ENCODE data around the gene CEBPB. TPM values are rescaled to one million over a fixed set of nuclear protein-coding genes. Genes with fewer than 3 reads are reported as not detected.
A peak's percentile ranks its signal among the peaks of the same experiment; 100 is the strongest.
"Not testable (repeated sequence)": the region's sequence is repeated elsewhere in the genome, so short reads cannot be mapped to it uniquely, and the experiment has no call there.

The CEBPB gene
- total RNA-seq, 2 donors from 2014 or later = 153 to 167 TPM

DNA sequence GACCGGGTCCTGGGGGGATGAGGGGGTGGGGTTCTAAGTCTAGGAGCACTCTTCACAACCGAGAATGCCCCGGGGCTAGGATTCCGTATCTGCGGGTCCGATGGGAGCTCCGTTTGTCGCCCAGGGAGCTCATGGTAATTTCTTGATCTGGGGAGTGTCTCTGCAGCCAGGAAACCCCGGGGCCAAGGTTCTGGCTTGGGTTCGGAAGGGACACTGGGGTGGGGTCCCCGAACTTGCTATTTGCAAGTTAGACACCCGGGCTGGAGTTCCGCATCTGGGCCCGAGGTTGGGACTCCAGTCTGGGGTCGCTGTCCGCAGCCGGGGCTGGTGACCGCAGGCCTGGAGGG lies 37.5 kb upstream of the CEBPB start:
- Mint-ChIP-seq H3K27me3 (no peaks in the 10 kb centered on the region), H3K36me3 (no peaks in the 10 kb centered on the region), H3K4me3 (peak overlapping the region; percentile 91), H3K4me1 (ENCODE audit: low read depth in 2 of 2) (peaks cover 42 to 50% of the 10 kb centered on the region in 2 donors), H3K27ac (peak overlapping the region; percentile 76 to 92), H3K9me3 (no peaks in the 10 kb centered on the region)
- ATAC-seq = peak in 1 of 2 donors; percentile 5
- no peak for DNase-seq (ENCODE audit: low spot score)

DNA sequence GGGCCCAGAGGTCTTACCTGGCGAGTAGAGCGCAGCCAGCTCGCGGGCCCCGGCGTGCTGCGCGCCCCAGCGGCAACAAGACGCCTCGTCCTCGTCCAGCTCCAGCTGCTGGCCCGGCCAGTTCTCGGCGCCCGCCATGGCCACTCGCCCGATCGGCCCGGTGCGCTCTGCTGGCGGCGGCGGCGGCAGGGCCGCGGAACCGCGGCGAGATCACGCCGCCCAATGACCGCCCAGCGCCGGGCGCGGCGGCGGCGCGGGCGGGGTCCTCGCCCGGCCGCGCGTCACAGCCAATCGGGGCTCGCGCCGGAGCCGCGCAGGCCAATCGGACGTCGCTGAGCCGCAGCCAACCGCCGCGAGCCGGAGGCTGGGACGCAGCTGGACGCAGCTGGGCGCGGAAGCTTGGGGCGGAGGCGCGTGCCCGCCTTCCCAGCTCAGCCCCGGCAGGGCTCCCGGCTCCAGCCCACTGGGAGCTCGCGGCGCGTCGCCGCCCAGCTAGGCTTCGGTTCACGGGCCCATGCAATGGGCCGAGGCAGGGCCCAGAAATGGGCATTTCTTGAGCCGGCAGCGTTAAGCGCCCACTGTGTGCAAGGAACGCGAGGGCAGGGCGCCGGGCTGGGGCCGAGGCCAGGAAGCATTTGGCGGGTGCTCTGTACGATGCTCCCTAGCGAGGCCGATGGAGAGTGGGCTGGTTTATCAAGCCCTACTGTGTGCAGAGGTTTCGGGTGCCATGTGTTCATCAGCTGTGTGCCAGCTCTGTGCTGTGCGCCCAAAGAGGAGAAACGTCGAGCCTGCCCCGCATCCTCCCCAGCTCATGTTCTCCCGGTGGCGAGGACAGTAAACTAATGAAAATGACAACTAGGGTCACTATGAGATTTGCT lies 36.9 kb upstream of the CEBPB start, which contains the start of gene PEDS1:
Gene PEDS1, minus strand, starts transcription at position 224 of the 878 bp plus-strand sequence. Its CDS starts 86 bp downstream, at position 138.
- ATAC-seq (peak; percentile 98 to 99), DNase-seq (ENCODE audit: low spot score) (peak; percentile 91)
- peak within 1 kb of the TSS; percentile 91 for H3K4me3 Mint-ChIP-seq
- no peaks in the 10 kb centered on the region for H3K9me3 Mint-ChIP-seq
- H3K27ac Mint-ChIP-seq = peak within 1 kb of the TSS; percentile 76 to 92
- H3K36me3 Mint-ChIP-seq = no peaks in the 10 kb centered on the region
- H3K4me1 Mint-ChIP-seq (ENCODE audit: low read depth in 2 of 2) = peaks cover 36 to 44% of the 10 kb centered on the region in 2 donors
- no peaks in the 10 kb centered on the region for H3K27me3 Mint-ChIP-seq

DNA sequence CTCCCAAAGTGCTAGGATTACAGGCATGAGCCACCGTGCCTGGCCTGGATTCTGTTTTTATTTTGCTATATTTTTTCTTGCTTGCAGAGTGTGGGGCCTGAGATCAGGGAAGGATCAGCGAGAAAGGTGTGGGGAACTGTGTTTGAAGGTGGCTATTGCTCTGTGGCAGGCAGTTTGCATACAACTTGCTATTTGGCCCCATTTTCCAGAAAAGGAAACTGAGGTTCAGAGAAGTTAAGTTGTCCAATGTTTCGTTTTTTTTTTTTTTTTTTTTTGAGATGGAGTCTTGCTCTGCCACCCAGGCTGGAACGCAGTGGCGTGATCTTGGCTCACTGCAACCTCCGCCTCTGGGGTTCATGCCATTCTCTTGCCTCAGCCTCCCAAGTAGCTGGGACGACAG lies 29.1 kb upstream of the CEBPB start:
- H3K4me3 Mint-ChIP-seq; H3K36me3 Mint-ChIP-seq; H3K27me3 Mint-ChIP-seq; H3K9me3 Mint-ChIP-seq; DNase-seq (ENCODE audit: low spot score); ATAC-seq; H3K27ac Mint-ChIP-seq: not testable (repeated sequence)
- H3K4me1 Mint-ChIP-seq (ENCODE audit: low read depth in 2 of 2) = peaks cover 11% of the 10 kb centered on the region in 2 donors

DNA sequence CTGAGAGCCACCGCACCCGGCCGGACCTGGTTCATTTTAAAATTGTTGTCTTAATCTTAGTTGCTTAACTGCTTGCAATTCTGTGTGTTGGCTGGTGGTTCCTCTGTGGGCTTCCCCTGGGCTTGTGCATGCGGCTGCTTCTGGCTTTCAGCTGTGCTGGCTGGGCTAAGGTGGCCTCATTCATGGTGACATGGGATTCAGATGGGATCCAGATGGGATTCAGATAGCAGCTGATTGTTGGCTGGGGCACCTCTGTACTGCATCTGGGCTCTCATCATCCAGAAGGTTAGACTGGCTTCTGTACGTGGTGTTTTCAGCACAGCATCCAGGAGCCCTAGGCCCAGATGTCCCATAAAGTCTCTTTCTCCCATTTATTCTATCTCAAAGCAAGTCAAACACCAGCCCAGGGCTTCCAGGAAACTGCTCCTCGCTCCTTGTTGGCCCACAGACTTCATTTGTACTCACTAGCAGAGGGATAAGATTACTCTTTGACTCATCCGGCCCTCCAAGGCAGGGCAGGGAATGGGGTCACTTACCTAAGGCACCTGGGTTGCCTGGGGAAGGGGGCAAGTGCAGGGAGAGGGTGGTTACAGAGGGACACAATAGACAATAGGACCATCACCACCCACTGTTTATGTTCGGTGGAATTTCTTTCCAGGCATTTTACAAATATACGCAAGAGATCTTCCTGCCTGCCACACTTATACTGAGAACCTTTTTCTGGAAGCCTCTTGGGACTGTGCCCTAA lies 26.9 kb upstream of the CEBPB start:
- Mint-ChIP-seq H3K4me3 (no peak overlapping the region), H3K36me3 (no peaks in the 10 kb centered on the region), H3K4me1 (ENCODE audit: low read depth in 2 of 2) (peaks cover 11% of the 10 kb centered on the region in 2 donors), H3K27ac (no peak overlapping the region), H3K9me3 (no peaks in the 10 kb centered on the region), H3K27me3 (no peaks in the 10 kb centered on the region)
- ATAC-seq = no peak
- no peak for DNase-seq (ENCODE audit: low spot score)

DNA sequence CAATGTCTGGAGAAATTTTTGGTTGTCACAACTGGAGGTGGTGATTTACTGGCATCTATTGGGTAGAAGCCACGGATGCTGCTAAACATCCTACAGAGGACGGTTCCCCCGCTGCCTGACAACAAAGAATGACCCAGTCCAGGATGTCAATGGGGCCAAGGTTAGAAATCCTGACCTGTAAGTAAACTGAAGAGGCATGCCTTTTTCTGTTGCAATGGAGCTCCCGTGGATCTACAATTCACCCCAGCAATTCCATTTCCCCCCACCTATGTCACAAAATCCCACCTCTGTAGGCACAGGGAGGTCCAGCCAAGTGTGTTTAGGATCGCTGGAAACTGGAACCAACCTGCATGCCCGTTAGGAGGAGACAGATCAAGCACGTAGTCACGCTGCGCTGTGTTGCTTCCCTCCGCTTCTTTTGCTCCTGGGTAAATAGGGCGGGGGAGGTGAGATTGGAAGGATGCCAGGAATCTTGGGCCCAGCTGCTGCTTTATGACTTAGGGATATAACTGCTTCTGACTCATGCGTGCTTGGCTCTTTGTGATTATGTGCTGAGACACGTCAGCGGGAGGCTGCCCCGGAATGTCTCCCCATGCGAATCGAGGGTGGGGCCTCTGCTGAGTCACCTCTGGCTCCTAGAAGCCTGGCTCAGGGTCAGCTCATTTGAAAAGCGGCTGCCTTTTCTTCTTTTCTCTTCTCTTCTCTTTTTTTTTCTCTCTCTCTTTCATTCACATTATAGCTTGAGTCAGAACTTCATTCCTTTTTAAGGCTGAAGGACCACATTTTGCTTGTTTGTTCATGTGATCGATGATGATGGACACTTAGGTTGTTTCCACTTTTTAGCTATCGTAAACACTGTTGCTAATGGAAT lies 24.7 kb upstream of the CEBPB start:
- Mint-ChIP-seq H3K36me3 (no peaks in the 10 kb centered on the region), H3K27ac (peak overlapping the region; percentile 40 to 76), H3K9me3 (no peaks in the 10 kb centered on the region), H3K4me3 (peak overlapping the region; percentile 76), H3K27me3 (peaks cover 0 to 6% of the 10 kb centered on the region in 2 donors), H3K4me1 (ENCODE audit: low read depth in 2 of 2) (peaks cover 14 to 17% of the 10 kb centered on the region in 2 donors)
- peak; percentile 84 for DNase-seq (ENCODE audit: low spot score)
- peak; percentile 96 to 98 for ATAC-seq

DNA sequence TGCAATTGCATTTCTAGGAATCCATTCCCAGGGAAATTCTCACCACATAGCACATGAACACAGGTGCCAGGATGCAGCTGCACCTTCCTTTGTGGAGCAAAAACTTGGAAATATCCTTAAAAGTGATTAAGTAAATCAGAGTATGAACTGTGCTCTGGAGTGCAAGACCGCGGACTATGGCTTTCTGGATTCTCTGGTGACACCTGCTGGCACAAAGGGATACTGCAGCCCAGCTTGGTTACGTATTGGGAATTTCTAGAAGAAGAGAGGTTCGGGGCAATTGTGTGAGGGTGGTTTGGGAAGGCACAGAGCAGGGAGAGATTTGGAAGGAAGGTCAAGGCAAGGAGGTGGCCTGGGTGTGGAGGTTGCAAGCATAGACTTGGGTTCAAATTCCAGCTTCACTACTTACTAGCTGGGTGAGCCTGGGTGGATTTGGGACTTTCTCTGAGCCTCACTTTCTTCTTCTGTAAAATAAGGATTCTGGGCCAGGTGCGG lies 21.3 kb upstream of the CEBPB start:
- H3K27ac Mint-ChIP-seq = no peak overlapping the region
- peaks cover 8 to 10% of the 10 kb centered on the region in 2 donors for H3K27me3 Mint-ChIP-seq
- peaks cover 17 to 25% of the 10 kb centered on the region in 2 donors for H3K4me1 Mint-ChIP-seq (ENCODE audit: low read depth in 2 of 2)
- H3K9me3 Mint-ChIP-seq = no peaks in the 10 kb centered on the region
- DNase-seq (ENCODE audit: low spot score) (peak; percentile 82), ATAC-seq (peak; percentile 61 to 67)
- H3K36me3 Mint-ChIP-seq = no peaks in the 10 kb centered on the region
- no peak overlapping the region for H3K4me3 Mint-ChIP-seq

DNA sequence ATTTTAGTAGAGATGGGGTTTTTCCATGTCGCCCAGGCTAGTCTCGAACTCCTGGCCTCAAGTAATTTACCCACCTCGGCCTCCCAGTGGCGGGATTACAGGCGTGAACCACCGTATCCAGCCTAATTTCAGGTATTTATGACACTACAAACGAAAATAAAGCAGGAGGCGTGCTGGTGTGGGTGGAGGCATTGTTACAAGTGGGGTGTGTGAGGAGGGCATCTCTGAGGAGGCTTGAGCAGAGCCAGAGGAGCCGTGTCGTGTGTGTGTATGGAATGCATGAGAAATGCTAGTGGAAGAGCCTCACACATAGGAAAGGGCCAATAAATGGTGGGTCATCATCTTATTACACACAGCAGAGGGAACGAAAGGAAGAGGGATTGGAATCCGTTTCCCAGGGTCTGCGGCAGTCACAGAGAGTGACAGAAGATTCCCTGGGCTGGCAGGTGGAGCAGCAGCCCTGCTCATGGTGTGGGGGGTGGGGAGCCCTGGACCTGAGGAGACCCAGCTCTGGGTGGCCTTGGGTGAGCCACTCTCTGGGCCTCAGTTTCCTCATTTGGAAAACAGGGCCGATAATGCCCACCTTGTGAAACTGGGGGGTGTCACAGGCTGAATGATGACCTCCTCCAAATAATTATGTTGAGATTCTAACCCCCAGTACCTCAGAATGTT lies 19.9 kb upstream of the CEBPB start:
- Mint-ChIP-seq H3K27ac (no peak overlapping the region), H3K36me3 (no peaks in the 10 kb centered on the region), H3K4me1 (ENCODE audit: low read depth in 2 of 2) (peaks cover 15 to 22% of the 10 kb centered on the region in 2 donors), H3K9me3 (no peaks in the 10 kb centered on the region), H3K27me3 (peaks cover 8 to 10% of the 10 kb centered on the region in 2 donors), H3K4me3 (no peak overlapping the region)
- ATAC-seq = no peak
- DNase-seq (ENCODE audit: low spot score) = no peak

DNA sequence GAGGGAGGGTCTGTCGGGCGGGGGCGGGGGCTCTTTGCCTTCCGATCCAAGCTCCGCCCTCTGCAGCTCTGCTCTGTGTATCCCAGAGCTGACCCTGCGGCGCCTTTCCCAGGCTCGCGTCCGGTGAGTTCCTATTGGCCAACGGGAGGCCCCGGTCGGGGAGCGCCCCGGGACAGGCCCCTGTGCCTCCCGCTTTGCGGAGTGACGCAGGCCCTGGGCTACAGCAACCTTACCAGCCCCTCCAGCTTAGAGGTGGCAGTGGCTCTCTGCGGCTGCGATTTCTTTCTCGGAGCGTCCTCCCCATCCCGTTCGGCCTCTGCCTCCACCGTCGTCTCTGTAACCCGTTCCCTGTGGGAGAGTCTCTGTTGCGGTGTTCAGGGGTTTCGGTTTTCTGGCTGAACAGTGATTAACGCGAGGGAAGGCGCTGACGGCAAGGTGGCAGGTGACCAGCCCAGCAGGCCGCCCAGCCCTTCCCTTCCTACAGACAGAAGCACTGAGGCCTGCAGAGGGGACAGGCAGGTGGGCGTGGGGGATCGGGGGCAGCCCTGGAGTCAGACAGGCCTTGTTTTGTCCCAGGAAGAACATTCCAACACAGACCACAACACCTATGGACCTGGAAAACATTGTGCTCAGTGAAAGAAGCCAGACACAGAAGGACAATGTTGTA lies 18.1 kb upstream of the CEBPB start:
- no peak overlapping the region for H3K27ac Mint-ChIP-seq
- peaks cover 6 to 14% of the 10 kb centered on the region in 2 donors for H3K4me1 Mint-ChIP-seq (ENCODE audit: low read depth in 2 of 2)
- no peaks in the 10 kb centered on the region for H3K36me3 Mint-ChIP-seq
- H3K9me3 Mint-ChIP-seq = no peaks in the 10 kb centered on the region
- H3K4me3 Mint-ChIP-seq = peak overlapping the region; percentile 19
- DNase-seq (ENCODE audit: low spot score) (peak; percentile 77), ATAC-seq (peak; percentile 66 to 91)
- H3K27me3 Mint-ChIP-seq = peaks cover 8 to 12% of the 10 kb centered on the region in 2 donors

DNA sequence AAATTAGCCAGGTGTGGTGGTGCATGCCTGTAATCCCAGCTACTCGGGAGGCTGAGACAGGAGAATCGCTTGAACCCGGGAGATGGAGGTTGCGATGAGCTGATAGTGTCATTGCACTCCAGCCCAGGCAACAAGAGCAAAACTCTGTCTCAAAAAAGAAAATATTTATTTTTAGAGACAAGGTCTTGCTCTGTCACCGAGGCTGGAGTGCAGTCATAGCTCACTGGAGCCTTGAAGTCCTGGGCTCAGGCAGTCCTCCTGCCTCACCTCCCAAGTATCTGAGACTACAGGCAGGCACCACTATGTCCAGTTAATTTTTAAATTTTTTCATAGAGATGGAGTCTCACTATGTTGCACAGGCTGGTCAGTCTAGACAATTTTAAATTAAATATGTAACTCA lies 16.2 kb upstream of the CEBPB start:
- Mint-ChIP-seq H3K4me1 (ENCODE audit: low read depth in 2 of 2) (peaks cover 2 to 12% of the 10 kb centered on the region in 2 donors), H3K27ac (no peak overlapping the region), H3K4me3 (no peak overlapping the region)

DNA sequence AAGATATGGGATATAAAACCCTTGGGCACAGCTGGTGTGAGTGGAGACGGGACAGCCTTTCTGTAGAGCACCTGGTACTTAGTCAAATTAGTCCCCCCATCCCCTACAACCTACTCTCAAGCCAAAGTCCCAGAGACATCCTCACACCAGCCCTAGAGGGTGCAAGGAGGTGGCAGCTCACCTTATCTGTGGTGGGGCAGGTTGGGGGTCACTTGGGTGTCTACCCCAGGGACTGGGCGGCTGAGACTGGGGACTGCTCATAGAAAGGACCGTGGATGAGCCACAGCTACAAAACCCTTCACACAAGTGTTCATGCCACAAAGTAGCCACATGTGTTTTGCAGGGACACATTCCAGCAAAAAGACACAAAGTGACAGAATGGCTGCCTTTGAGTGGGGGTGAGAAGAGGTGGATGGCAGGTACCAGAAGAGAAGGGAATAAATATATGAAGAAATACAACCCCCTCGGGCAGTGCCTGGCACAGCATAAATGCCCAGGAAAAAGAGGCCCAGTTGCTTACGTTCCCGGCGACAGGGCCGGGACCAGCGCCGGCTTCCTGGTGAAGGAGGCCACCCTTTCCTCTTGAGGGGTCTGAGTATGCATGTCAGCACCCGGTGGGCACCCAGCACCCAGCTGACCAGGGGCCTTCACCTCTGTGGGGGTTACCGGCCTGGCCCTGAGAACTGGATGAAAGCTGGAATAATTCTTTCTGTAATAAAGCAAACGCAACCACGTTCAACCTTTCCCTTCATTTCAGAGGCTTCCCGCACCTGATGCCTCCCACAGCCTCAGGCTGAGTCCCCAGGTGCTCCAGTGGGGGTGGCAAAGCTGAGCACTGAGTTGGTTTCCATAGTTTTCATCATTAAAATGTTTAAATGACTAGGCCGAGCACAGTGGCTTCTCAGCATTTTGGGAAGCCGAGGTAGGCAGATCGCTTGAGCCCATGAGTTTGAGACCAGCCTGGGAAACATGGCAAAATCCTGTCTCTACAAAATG lies 14.4 kb upstream of the CEBPB start:
- H3K27me3 Mint-ChIP-seq = peaks cover 6 to 8% of the 10 kb centered on the region in 2 donors
- no peak overlapping the region for H3K4me3 Mint-ChIP-seq
- peaks cover 0 to 11% of the 10 kb centered on the region in 2 donors for H3K4me1 Mint-ChIP-seq (ENCODE audit: low read depth in 2 of 2)
- H3K9me3 Mint-ChIP-seq = no peaks in the 10 kb centered on the region
- DNase-seq (ENCODE audit: low spot score) (no peak), ATAC-seq (no peak)
- no peak overlapping the region for H3K27ac Mint-ChIP-seq
- no peaks in the 10 kb centered on the region for H3K36me3 Mint-ChIP-seq

More for the DNA sequence above, 16.2 kb upstream of the CEBPB start:
- ATAC-seq (no peak), DNase-seq (ENCODE audit: low spot score) (no peak)
- Mint-ChIP-seq H3K27me3 (peaks cover 8 to 10% of the 10 kb centered on the region in 2 donors), H3K9me3 (no peaks in the 10 kb centered on the region), H3K36me3 (no peaks in the 10 kb centered on the region)

DNA sequence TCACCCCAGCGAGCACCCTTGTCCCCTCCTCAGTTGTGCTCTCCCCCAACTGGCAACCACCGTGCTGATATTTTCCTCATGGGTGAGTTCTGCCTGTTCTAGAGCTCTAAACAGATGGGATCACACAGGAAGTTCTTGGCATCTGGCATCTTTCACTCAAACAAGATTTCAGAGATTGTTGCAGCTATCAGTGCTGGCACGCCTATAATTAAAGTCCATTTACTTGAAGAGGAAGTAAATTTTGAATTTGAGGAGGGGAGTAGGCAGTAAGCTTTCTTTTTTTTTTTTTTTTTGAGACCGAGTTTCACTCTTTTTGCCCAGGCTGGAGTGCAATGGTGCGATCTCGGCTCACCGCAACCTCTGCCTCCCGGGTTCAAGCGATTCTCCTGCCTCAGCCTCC lies 12.0 kb upstream of the CEBPB start:
- H3K27me3 Mint-ChIP-seq; ATAC-seq; H3K36me3 Mint-ChIP-seq; H3K4me3 Mint-ChIP-seq; DNase-seq (ENCODE audit: low spot score); H3K4me1 Mint-ChIP-seq (ENCODE audit: low read depth in 2 of 2); H3K9me3 Mint-ChIP-seq; H3K27ac Mint-ChIP-seq: not testable (repeated sequence)
